Mesendoderm (in vitro differentiated cells): ENCODE data around the gene CXCL17.

Source experiments
- DNase-seq: peaks from one replicate; pipeline ENCODE4 v3.0.0; 2013
- H2AK5ac ChIP-seq: 2 replicates; pipeline ENCODE4 v1.6.1; 2013; ENCODE audit warnings: low read length, inconsistent platforms
- H2BK120ac ChIP-seq: 2 replicates; pipeline ENCODE4 v1.6.1; 2013; ENCODE audit warnings: low read depth, mild to moderate bottlenecking, low read length, moderate library complexity, mixed read lengths
- H2BK15ac ChIP-seq: replicated peaks from 2 replicates; pipeline ENCODE4 v1.6.1; 2013; ENCODE audit warnings: low read depth, mild to moderate bottlenecking, moderate library complexity
- H2BK5ac ChIP-seq: 2 replicates; pipeline ENCODE4 v1.6.1; 2013; ENCODE audit warnings: low read length, inconsistent platforms
- H3K18ac ChIP-seq: 2 replicates; pipeline ENCODE4 v1.6.1; 2013; ENCODE audit warnings: mild to moderate bottlenecking, low read length, mixed read lengths
- H3K23ac ChIP-seq: one replicate; pipeline ENCODE4 v1.6.1; 2013; ENCODE audit warnings: low read length
- H3K27ac ChIP-seq: 2 replicates; pipeline ENCODE4 v1.5.1; 2013; ENCODE audit warnings: low read depth, mild to moderate bottlenecking, inconsistent platforms, low read length, moderate library complexity
- H3K27me3 ChIP-seq: 2 replicates; pipeline ENCODE4 v1.6.1; 2013; ENCODE audit warnings: low read length, control low read depth, mild to moderate bottlenecking, inconsistent platforms; ENCODE audit not compliant: insufficient read depth, poor library complexity
- H3K36me3 ChIP-seq: 2 replicates; pipeline ENCODE4 v1.6.1; 2013; ENCODE audit warnings: low read length, inconsistent platforms; ENCODE audit not compliant: control insufficient read depth, insufficient read depth
- H3K4ac ChIP-seq: one replicate; pipeline ENCODE4 v1.6.1; 2013; ENCODE audit warnings: low read depth, mild to moderate bottlenecking, low read length, moderate library complexity
- H3K4me1 ChIP-seq: 2 replicates; pipeline ENCODE4 v1.6.1; 2013; ENCODE audit warnings: low read depth, low read length, inconsistent platforms; ENCODE audit not compliant: control insufficient read depth
- H3K4me2 ChIP-seq: 2 replicates; pipeline ENCODE4 v1.6.1; 2013; ENCODE audit warnings: low read length
- H3K4me3 ChIP-seq: 2 replicates; pipeline ENCODE4 v1.5.1; 2013; ENCODE audit warnings: mild to moderate bottlenecking, low read length
- H3K56ac ChIP-seq: one replicate; pipeline ENCODE4 v1.6.1; 2013; ENCODE audit warnings: low read length
- H3K79me1 ChIP-seq: 2 replicates; pipeline ENCODE4 v1.6.1; 2013; ENCODE audit warnings: low read length, inconsistent platforms
- H3K79me2 ChIP-seq: 2 replicates; pipeline ENCODE4 v1.6.1; 2013; ENCODE audit warnings: mild to moderate bottlenecking, low read length; ENCODE audit not compliant: control insufficient read depth, insufficient read depth
- H3K9ac ChIP-seq: 2 replicates; pipeline ENCODE4 v1.6.1; 2013; ENCODE audit warnings: low read length, inconsistent platforms
- H4K5ac ChIP-seq: one replicate; pipeline ENCODE4 v1.6.1; 2013; ENCODE audit warnings: low read length
- H4K8ac ChIP-seq: one replicate; pipeline ENCODE4 v1.6.1; 2013; ENCODE audit warnings: low read depth, mild to moderate bottlenecking, control low read depth, low read length, moderate library complexity
- WGBS: extraction: QIAGEN DNeasy Blood & Tissue Kit; methylation state at CpG from one replicate; pipeline ENCODE4 v1.1.7; 2013; ENCODE audit warnings: low lambda C conversion rate, missing lambda C conversion rate; ENCODE audit not compliant: insufficient coverage; ENCODE audit errors: extremely low coverage; 5-methylcytosine and 5-hydroxymethylcytosine counted together

Gene CXCL17

DNA sequence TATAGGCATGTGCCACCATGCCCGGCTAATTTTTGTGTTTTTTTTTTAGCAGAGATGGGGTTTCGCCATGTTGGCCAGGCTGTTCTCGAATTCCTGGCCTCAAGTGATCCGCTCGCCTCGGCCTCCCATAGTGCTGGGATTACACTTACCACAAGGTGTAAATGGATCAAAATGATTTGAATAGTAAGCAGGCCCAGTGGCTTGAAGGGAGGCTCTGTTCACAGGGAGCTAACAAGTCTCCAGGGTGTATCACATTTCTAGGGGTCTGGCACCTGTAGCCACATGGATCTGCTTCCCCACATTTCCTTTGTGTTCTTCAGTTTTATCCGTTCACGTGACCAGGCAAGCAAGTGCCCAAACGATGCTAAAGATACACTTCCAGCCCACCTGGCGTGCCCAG lies 39.2 kb downstream of the CXCL17 start:
- Histone ChIP-seq H3K4ac (no peak overlapping the region), H3K27ac (no peak overlapping the region), H3K27me3 (no peaks in the 10 kb centered on the region), H3K4me1 (peaks cover 2% of the 10 kb centered on the region), H2BK120ac (no peak overlapping the region), H2BK15ac (no peak overlapping the region), H3K18ac (no peak overlapping the region), H2BK5ac (no peak overlapping the region), H3K79me1 (no peaks in the 10 kb centered on the region), H3K79me2 (no peaks in the 10 kb centered on the region), H2AK5ac (no peak overlapping the region), H4K5ac (no peak overlapping the region), H3K4me3 (no peak overlapping the region), H3K56ac (no peak overlapping the region), H3K23ac (no peak overlapping the region), H3K36me3 (no peaks in the 10 kb centered on the region), H3K9ac (no peak overlapping the region), H4K8ac (no peak overlapping the region), H3K4me2 (no peak overlapping the region)
- DNase-seq: peak; percentile 73
- no CpG with 5 or more reads among the region's 10 CpGs for WGBS

DNA sequence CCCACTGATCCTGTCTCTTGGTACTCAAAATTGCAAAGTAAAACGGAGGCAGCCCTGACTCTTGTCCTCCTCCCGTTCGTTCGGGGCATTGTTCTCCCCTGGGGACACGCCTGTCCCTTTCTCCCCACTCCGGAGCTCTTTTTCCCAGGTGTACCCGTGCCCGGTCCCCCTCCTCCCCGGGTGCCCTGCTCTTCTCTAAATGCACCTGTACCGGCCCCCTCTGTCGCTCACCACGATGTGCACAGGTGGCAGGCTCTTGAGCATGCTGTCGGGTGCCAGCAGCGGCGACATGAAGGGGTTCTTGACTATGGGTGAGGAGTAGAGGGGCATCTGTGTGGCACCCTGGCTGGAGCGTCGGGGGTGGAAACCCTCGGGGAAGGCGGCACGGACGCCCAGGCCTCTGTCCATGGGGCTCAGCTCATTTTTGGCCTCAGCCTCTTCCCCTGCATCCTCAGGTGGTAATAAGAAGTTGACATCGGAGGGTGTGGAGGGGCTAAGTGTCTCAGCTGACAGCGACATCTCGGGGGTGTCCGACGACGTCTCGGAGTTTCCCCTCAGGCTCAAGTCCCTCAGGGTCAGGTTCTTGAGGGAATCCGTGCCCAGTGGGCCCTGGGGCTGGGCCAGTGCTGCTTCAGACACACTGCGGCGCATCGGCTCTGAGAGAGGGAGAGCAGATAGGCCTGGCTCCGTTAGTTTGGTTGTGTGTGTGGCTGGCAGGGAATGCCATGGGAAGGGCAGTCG lies 40.2 kb downstream of the CXCL17 start:
- no peaks in the 10 kb centered on the region for H3K27me3 ChIP-seq
- H3K4me1 ChIP-seq: peaks cover 4% of the 10 kb centered on the region
- no peaks in the 10 kb centered on the region for H3K79me2 ChIP-seq
- H3K4me2 ChIP-seq: peak overlapping the region; percentile 90
- no peak overlapping the region for H2AK5ac ChIP-seq
- H3K4ac ChIP-seq: no peak overlapping the region
- peak overlapping the region; percentile 88 for H3K9ac ChIP-seq
- no peak overlapping the region for H3K4me3 ChIP-seq
- H4K5ac ChIP-seq: no peak overlapping the region
- no peak overlapping the region for H3K27ac ChIP-seq
- H3K36me3 ChIP-seq: no peaks in the 10 kb centered on the region
- no peak overlapping the region for H2BK120ac ChIP-seq
- H3K18ac ChIP-seq: no peak overlapping the region
- WGBS: no CpG with 5 or more reads among the region's 34 CpGs
- no peak overlapping the region for H2BK5ac ChIP-seq
- H3K56ac ChIP-seq: peak overlapping the region; percentile 96
- H3K79me1 ChIP-seq: peaks cover 4% of the 10 kb centered on the region
- DNase-seq: no peak
- no peak overlapping the region for H2BK15ac ChIP-seq
- no peak overlapping the region for H4K8ac ChIP-seq
- H3K23ac ChIP-seq: peak overlapping the region; percentile 59

DNA sequence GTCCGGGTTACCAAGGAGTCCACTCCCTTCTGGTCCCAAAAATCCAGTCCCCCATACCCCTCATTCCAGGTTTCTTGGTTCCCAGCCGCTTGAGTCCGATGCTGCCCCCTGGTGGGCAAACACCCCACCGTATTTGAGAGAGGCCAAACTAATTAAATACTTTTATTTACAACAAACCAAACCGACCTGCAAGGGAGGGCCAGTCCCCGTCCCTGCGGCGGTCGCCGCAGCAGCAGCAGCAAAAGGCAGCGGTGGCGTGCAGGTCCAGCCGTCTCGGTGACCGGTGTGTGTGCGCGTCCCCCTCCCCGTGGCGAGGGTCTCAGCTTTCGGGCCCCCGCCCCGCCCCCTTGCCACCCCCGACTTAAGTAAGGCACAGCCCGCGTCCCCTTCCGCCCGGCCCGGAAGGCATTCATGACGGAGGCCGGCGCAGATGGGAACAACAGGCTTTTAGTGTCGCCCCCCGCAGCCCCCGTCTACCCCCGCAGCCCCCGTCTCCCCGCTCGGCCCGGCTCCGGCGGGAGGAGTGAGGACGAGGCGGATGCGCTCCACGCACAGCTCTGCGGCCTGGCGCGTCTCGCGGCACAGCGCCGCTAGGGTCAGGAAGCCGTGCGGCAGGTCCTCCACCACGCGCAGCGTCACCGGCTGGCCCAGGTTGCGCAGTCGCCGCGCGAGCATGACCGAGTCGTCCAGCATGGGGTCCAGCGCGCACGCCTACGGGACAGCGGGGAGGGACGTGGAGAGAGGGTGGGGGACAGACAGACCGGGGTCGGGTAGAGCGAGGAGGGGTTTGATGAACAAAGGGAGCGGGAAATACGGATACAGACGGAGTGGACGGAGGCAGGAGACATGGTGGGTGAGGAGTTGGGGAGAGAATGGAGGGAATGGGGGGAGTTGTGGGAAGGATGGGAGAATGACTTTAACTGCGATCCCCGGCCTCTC lies 41.1 kb downstream of the CXCL17 start:
- no peak overlapping the region for H4K8ac ChIP-seq
- H3K27ac ChIP-seq: no peak overlapping the region
- H2BK5ac ChIP-seq: no peak overlapping the region
- peak overlapping the region; percentile 57 for H3K4me3 ChIP-seq
- no peak overlapping the region for H2AK5ac ChIP-seq
- no peaks in the 10 kb centered on the region for H3K36me3 ChIP-seq
- H2BK15ac ChIP-seq: no peak overlapping the region
- peak overlapping the region; percentile 88 for H3K9ac ChIP-seq
- H4K5ac ChIP-seq: no peak overlapping the region
- peak overlapping the region; percentile 90 for H3K4me2 ChIP-seq
- no peaks in the 10 kb centered on the region for H3K79me2 ChIP-seq
- WGBS: no CpG with 5 or more reads among the region's 80 CpGs
- peak overlapping the region; percentile 45 for H3K23ac ChIP-seq
- H3K4me1 ChIP-seq: peaks cover 5% of the 10 kb centered on the region
- peak; percentile 86 for DNase-seq
- H3K27me3 ChIP-seq: no peaks in the 10 kb centered on the region
- H3K18ac ChIP-seq: peak overlapping the region; percentile 4
- H3K79me1 ChIP-seq: peaks cover 4% of the 10 kb centered on the region
- H2BK120ac ChIP-seq: no peak overlapping the region
- H3K4ac ChIP-seq: no peak overlapping the region
- peak overlapping the region; percentile 96 for H3K56ac ChIP-seq

DNA sequence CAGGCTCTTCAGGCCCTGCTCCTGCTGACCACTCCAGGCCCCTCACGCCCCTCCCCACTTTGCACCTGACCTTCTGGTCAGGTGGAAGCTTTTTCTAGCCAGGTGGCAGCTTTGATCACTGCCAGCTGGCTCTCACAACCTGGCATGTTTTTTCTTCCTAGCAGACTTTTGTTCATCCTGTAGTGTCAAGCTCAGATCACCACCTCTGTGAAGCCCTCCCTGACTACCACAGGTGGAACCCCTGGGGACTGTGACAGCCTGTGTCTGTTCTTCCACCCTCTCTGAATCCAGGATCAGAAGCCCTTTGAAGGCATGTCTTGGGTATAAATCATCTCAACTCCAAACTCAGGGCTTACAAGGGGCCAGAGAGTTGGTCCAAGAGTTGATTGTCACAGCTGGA lies 42.3 kb downstream of the CXCL17 start:
- Histone ChIP-seq H3K36me3 (no peaks in the 10 kb centered on the region), H3K79me1 (peaks cover 4% of the 10 kb centered on the region), H3K4me3 (no peak overlapping the region), H3K4me1 (peaks cover 5% of the 10 kb centered on the region), H3K27me3 (no peaks in the 10 kb centered on the region), H4K8ac (no peak overlapping the region), H3K56ac (no peak overlapping the region), H3K9ac (no peak overlapping the region), H3K23ac (no peak overlapping the region), H3K4ac (no peak overlapping the region), H3K79me2 (no peaks in the 10 kb centered on the region), H3K27ac (no peak overlapping the region), H2BK5ac (no peak overlapping the region), H2BK120ac (no peak overlapping the region), H4K5ac (no peak overlapping the region), H3K18ac (no peak overlapping the region), H3K4me2 (no peak overlapping the region), H2AK5ac (no peak overlapping the region), H2BK15ac (no peak overlapping the region)
- WGBS: no CpG with 5 or more reads among the region's 1 CpG
- no peak for DNase-seq

DNA sequence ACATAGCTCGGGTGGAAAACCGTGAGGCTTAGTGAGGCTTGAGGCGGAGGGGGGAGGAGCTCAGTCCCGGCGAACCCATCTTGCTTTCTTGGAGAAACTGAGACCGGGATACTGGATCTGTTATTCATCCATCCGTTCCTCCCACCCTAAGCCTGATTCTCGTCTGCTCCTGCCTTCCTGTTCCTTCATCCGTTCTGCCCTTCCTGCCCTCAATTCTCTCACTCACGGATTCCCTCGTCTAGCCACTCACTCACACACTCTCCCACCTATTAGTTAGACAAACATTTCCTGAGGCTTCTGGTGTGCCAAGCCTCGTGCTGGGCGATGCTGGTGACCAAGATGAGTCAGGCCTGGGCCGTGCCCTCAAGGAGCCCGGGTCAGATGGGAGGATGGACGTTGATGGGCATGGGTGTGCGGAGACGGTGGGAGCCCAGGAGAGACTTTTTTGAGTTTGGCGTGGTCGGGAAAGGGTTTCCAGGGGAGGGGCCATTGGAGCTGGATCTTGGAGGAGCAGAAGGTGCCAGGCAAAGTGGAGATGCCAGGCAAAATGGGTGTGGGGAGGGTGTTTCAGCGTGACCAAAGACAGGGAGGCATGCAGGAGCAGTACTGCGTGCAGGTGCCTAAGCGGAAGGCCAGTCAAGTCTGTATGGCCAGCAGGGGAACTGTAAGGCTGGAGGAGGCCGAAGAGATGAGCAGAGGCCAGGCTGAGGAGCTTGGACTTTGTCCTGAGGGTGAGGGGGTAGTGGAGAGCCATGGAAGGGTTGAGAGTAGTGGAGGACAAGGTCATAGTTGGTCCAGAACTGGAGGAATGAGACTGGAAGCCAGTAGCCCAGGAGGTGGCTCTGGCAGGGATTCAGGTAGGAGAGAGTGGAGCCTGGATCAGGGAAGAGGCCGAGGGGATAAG lies 45.2 kb downstream of the CXCL17 start:
- Histone ChIP-seq H2BK15ac (no peak overlapping the region), H3K27me3 (no peaks in the 10 kb centered on the region), H3K23ac (no peak overlapping the region), H3K4me3 (peak overlapping the region; percentile 57), H4K8ac (no peak overlapping the region), H2AK5ac (peak overlapping the region; percentile 71), H3K4me1 (peaks cover 3% of the 10 kb centered on the region), H3K4me2 (peak overlapping the region; percentile 79), H4K5ac (no peak overlapping the region), H3K79me1 (peaks cover 4% of the 10 kb centered on the region), H3K9ac (peak overlapping the region; percentile 86), H3K36me3 (no peaks in the 10 kb centered on the region), H3K56ac (peak overlapping the region; percentile 95), H3K27ac (no peak overlapping the region), H2BK120ac (no peak overlapping the region), H3K4ac (no peak overlapping the region), H3K79me2 (no peaks in the 10 kb centered on the region), H2BK5ac (no peak overlapping the region), H3K18ac (no peak overlapping the region)
- no CpG with 5 or more reads among the region's 25 CpGs for WGBS
- no peak for DNase-seq
